NCI-H446 treated with DMSO at 0.1 percent for 48 hours (cell line): ENCODE results near the gene NOL4L.

Experiments used
- DNase-seq: peaks from one replicate; lab custom pipeline; 2025; lab: John Stamatoyannopoulos, UW

NOL4L gene

DNA sequence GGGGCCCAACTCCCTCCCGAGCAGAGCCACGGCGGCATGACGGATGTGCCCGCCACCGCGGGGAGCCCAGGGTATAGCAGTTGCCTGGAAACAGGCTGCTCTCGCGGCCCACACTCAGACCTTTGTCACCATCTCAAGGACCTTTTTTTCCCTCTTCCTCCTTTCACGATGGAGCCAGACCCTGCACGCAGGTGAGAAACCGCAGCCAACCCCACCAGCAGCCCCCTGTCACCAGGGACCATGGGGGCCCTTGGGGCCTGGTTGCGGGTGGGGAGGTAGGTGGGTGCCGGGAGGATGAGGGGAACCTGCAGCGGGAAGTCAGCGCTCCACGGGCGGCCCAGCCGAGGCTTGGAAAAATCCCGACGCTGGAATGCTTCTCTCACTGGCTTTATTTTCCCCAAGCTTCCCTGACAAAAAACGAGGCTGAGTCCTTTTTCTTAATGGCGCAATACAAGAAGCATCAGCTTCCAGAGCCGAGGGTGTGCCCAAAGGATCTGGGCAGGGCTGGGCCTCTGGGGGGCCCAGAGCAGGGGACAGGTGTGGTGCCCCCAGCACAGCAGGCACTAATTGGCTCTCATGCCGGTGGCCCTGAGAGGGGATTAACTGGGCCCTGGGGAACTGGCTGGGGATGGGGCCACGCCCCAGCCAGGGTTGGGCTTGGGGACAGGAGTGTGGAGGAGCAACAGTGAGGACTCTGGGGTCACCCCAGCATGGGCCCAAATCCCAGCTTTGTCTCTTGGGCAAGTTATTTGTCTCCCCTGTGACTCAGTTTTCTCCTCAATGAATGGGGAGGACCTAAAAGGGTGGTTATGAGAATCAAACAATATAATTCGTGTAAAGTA is 23.9 kb downstream of the NOL4L start:
- no peak for DNase-seq

DNA sequence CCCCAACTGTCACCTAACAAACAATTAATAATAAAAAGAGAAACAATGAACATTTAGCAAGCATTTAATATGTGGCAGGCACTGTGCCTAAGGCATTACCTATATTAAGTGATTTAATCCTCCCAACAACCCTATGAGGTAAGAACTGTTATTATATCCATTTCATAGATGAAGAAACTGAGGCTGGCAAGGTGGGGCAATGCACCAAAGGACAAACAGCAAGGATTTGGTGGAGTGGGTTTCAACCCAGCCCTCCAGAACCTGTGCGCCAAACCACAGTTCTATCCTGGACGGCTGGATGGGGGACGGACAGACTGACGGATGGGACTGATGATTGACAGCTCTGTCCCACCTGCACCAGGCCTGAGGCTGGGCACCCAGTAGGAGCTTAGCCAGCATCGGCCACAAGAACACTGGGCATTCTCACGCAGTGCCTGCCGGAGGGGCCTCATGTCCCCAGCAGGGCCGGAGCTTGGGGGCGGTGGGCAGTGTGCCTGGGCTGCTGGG is 24.6 kb downstream of the NOL4L start:
- no peak for DNase-seq

DNA sequence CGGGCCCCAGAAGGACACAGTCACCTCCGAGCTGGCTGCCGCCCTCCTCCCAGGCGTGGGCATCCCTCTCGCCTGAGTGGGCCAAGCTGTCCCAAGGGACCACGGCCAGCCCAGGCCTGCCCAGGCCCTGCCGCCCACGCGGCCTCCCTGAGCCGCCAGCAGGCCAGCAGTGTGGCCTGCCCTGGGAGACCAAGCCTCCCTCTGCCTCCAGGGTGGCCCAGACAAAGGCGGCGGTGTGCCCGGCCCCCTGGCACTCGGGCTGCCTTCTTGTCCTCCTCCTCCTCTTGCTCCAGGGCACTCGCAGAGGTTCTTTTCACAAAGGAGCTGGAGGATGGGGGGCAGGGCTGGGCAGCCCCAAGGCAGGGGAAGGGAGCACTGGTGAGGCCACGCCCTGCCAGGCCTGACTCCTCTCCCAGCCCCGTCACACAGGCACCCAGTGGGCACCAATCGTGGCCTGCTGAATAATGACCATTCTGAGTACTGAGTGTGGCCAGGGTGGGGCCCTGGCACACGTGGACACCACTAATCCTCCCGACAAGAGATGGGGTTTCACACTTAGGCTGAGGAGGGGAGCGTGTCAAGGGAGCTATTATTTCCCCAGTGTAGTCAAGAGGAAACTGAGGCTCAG is 25.3 kb downstream of the NOL4L start:
- DNase-seq = no peak

DNA sequence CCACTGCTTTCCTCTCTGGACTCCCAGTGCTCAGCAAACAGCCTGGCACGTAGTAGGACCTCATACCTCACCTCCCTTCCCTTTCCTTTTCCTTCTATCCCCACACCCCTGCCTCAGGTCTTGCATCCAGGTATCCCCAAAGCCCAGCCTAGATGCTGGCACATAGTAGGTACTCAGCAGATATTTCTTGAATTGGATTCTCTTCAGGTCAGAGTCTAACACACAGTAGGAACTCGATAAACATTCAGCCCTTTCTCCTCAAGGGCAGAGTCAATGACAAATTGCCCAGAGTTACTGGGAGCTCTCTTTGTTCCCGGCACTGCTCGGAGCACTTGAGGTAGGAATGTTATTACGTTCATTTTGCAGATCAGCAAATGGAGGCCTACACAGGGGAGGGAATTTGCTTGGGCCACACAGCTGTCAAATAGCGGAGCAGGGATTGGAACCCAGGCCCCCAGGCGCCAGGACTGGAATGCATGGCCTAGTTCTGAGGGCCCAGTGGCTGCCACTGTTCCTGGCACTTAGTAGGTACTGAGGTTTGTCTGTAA is 25.9 kb downstream of the NOL4L start:
- no peak for DNase-seq

DNA sequence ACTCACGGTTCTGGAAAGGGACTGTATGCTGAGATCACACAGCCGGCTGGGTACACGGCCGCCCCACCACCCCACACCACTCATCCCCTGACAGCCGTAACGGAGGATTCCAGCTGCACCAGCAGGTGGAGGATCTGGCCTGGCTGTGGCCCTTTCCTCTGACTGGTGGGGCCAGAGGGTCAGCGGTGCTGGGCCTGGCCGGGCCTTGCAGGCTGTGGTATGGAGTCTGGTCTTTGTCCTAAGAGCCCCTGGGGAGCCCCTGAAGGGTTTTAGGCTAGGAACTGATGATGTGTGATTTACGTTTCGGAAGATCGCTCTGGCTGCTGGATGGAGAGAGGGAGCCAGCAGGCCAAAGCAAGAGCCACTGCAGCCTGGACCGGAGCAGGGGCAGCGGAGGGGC is 26.6 kb downstream of the NOL4L start:
- no peak for DNase-seq

DNA sequence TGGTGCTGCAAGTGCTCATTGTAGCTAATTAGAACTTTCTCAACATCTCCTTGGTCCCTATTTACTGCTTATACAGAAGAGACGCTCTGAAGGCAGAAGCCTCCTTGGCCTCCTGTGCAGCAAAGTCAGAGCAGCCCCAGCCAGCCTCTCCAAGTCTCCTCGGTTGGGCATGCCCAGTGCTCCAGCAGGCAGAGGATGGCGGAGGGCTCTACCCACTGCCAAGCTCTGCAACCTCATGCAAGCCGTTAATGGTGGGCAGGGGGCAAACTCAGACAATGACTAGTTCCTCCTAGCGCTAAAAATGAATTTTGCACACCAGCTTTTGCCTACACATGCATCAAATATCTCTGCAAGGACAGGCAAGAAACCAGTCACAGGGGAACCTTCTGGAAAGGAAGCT is 27.8 kb downstream of the NOL4L start:
- no peak for DNase-seq

DNA sequence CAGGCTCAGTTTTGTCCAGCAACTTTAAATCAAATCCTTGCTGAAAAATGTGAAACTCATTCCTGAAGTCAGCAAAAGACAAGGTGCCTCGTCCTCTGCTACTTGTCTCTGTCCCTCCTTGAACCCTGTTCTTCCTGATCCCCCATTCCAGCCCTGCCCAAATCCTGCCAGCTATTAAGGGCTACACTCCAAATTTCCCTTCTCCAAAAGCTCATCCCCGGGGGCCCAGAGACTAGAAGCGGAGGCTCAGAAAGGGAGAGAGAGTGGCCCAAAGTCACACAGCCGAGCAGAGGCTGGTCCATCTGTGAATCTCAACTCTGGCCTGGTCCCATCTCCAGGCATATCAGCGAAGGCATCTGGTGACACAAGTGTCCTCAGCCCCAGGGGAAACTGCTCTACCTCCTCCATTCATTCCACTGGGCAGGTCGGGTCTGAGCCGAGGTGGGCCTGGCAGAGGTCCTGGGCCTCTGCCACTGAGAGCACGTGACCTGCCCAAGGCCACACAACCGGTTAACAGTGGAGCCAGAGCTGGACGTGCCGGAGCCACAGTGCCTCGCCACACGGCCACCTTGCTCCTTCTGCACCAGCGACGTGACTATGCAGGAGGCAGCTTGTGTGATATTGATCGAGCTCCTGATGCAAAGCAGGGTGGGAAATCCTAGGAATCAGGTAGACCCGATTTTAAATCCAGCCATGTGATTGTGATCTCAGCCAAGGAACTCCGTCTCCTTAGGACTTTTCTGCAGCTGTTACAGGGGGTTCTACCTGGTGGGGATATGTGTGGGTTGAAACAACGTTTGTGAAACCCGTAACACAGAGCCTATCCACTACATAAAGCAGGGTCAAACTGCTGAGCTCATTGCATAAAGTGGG is 28.6 kb downstream of the NOL4L start:
- DNase-seq = no peak

DNA sequence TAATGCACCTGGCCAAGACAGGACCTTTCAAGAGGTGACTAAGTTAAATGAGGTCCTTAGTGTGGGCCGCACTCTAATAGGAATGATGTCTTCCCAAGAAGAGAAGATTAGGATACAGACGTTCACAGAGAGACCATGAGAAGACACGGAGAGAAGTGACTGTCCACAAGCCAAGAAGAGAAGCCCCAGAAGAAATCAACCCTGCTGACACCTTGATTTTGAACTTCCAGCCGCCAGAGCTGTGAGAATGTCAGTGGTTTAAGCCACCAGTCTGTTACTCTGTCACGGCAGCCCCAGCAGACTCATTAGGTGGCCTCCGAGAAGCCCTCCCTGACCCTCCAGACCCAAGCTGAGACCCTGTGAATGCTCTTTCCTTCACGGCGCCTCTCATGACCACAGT is 29.5 kb downstream of the NOL4L start:
- DNase-seq = no peak

DNA sequence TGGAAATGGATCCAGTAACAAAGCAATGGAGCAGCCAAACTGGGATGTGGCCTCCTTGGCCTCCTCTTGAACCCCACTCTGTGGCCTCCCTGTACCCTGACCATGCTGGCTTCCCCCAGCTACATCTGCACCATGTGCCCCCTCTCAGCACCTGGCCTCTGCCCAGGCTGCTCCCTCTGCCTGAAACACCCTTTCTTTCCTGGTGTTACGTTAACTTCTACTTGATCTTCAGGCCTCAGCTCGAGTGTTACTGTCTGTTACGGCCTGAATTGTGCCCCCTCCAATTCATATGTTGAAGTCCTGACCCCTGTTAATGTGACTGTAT is 30.2 kb downstream of the NOL4L start:
- DNase-seq = no peak

DNA sequence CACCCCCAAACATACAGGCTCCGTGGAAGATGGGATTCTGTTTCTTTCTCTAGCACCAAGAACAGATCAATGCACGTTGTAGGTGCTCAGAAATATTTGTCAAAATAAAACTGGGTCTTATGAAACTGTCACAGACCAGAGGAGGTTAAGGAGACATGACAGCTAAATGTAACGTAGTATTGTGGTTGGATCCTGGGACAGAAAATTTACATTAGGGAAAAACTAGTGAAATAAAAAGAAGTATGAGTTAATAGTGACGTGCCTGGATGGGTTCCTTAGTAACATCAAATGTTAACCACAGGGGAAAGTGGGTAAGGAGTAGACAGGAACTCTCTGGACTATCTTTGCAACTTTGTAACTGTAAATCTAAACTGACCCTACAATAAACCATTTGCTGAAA is 31.5 kb downstream of the NOL4L start:
- no peak for DNase-seq

DNA sequence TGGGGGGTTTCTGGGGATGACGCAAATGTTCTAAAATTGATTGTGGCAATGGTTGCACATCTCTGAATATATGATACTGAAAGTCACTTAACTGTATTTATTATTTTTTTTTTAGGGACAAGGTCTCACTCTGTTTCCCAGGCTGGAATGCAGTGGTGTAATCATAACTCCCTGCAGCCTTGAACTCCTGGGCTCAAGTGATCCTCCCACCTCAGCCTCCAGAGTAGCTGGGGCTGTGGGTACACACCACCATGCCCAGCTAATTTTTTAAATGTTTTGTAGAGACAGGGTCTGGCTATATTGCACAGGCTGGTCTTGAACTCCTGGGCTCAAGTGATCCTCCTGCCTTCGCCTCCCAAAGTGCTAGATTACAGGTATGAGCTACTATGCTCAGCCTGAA is 33.4 kb downstream of the NOL4L start:
- no peak for DNase-seq

DNA sequence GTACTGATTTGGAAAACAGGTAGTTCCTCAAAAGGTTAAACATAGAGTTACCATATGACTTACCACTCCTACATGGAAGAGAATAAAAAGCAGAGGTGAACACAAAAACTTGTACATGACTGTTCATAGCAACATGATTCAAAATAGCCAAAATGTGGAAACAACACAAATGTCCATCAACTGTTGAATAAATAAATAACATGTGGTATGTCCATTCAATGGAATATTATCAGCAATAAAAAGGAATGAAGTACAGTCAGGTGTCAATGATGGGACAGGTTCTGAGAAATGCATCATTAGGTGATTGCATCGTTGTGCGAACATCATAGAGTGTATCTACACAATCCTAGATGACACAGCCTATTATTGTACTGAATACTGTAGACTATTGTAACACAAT is 35.3 kb downstream of the NOL4L start:
- no peak for DNase-seq

DNA sequence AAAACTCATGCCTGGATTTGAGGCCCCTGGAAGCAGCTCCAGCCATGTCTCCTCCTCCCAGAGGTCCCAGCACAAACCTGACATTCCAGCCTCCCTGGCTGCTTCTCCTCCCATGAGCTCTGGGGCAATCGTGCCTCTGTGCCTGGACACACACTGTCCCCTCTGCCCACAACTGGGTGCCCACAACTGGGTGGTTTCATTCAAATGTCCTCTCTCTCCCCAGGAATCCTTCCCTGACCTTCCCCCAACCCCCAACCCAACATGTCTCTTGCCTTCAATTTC is 37.4 kb downstream of the NOL4L start:
- no peak for DNase-seq

DNA sequence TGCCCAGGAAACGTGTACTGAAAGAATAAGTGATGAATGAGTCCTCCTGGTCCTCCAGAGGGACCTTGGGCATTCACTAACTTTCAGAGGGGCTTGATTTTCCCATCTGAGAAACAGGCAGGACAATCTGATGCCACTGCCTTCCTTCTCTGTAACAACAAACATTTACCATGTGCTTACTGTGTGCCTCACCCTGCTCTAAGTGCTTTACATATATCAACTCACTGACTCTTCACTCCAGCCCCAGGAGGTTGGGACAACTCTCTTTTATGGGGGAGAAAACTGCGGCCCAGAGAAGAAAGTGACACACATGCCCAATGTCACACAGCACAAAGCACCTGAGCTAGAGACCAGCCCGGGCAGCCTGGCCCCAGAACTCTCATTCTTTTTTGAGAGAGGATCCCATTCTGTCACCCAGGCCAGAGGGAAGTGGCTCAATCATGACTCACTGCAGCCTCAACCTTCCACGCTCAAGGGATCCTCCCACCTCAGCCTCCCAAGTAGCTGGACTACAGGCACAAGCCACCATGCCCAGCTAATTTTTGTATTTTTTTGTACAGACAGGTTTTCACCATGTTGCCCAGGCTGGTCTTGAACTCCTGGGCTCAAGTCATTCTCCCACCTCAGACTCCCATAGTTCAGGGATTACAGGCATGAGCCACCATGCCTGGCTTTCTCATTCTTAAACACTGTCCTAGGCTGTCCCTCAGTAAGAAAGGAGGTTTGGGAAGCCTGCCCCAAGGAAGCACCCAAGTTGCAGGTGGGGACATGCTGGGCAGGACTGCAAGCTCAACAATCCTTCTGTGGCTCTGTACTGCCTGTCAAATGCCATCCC is 38.0 kb downstream of the NOL4L start:
- DNase-seq = no peak

DNA sequence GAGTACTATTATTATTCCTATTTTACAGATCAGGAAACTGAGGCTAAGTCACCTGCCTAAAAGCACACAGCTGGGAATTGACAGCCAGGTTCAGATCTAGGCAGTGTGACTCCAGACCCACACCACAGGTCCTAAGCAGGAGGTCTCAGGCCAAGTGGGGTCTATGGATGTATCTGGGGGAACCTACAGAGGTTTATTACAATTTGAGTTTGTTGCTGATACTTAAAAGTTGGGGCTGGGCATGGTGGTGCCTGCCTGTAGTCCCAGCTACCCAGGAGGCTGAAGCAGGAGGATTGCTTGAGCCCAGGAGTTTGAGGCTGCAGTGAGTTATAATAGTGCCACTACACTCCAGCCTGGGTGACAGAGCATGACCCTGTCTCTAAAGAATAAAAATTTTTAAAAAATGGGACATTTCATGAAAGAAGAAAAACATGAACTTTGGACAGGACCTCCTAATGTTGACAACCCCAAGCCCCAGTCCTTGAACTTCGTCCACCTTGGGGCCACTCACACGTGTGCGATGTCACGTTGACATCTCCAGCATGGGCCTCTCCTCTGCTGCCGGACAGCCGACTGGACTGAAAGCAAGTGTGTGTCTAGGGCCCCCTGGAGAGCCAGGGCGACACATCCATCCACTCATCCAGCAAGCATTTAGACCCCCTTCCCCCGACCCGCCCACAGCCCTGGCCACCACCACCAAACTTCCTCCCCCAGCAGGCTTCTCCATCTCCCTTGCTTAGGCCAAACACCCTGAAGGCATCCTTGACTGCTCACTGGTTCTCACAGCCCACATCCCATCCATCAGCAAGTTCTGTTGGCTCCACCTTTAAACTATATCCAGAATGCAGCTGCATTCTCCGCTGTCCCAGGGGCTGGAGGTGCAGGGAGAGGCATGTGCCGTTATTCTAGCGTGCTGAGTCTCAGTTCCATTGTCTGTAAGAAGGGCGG is 40.0 kb downstream of the NOL4L start:
- DNase-seq = no peak

DNA sequence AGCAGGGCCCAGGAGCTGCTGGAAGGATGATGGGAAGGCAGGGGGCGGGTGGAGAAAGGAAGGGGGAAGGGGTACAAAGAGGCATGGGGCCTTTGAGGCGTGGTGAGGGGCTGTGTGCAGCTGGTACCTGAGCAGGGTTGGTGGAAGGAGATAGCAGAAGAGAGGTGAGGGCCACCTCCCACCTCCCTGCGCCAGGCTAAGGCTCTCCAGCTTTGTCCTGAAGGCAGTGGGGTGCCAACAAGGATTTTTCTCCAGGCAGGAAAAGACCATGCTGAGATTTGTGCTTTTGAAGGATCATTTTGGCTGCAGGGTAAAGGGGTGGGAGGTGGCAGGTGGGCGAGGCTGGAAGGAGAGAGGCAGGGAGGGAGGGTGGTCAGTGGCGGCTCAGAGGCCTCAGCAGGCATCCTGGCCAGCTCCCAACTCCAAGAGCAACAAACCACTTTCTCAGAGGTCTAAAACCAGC is 40.8 kb downstream of the NOL4L start:
- DNase-seq = no peak

DNA sequence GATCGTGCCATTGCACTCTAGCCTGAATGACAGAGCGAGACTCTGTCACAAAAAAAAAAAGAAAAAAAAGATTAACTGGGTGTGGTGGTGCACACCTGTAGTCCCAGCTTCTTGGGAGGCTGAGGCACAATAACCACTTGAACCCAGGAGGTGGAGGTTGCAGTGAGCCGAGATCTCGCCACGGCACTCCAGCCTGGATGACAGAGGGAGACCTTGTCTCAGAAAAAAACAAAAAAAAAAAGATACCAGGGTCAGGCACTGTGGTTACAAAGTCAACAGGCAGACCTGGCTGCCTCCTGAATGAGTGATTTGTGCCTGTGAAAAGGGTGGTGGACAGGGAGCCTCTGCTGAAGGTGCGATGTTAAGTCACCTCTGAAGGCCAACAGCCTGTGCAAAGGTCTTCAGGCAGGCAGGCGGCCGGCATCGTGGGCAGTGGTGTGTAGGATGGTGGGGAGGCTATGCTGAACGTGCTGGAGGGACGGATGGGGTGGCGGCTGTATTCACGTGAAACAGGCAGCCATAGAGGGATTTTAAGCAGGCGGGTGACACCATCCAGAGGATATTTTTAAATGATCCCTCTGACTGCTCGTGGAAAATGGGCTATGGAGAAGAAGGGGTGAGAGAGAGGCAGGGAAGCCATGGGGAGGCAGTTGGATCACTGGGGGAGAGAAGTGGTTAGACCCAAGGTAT is 41.4 kb downstream of the NOL4L start:
- no peak for DNase-seq

DNA sequence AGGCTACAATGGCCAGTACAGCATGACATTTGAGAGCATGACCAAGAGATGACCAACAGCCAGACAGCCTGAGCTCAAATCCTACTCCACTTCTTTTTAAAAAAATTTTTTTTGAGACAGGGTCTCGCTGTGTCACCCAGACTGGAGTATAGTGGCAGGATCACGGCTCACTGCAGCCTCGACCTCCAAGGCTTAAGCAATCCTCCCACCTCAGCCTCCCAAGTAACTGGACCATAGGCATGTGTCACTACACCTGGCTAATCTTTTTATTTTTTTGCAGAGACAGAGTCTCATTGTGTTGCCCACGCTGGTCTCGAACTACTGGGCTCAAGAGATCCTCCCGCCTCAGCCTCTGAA is 42.9 kb downstream of the NOL4L start:
- no peak for DNase-seq

DNA sequence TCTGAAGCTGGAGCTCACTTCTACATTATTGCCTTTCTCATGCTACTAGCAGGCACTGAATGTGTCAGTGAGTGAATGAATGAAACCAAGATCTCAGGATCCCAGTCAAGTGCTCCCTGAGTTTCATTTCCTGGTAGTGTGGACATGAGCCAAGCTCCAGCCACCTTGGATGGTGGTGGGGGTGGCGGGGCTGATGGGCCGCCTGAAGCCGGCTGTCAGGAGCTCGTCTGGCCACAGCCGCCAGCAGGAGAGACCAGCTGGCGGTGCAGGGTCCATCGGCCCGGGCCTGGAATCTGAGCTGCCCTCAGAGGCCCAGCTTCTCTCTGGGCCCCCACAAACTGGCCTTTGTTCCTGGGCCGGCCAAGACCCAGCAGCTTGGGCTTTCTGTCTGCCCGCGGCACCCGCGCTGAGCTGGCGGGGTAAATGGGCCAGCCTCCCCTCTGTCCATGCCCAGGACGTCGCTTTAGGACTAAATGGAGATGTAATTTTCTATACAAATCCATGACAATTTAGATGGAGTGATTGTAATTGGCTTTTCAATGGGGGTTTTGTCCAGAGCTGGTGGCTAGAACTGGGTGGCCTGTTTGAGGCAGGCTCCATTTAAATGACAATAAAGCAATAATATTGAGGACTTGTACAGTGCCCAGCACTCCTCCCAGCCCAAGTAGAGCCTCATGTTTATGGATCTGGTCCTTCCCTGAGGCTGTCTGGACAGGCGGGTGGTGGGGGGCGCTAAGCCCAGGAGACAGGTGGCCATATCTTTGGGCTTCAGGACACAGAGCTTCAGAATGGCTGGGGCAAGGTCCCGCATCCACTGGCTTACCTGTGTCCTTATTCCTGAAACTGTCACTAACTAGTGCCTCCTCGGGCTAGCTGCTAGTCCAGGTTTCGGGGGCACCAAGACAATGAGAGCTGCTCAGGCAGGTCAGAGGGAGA is 43.5 kb downstream of the NOL4L start:
- no peak for DNase-seq
